IMR-90 (cell line): ENCODE results near the gene RASGRF1.

Source experiments
- CHD1 ChIP-seq: IDR thresholded peaks from 2 replicates; pipeline ENCODE4 v1.6.1; 2012; ENCODE audit warnings: low read depth, low read length, improper control_type of control experiment
- CTCF ChIP-seq: conservative IDR thresholded peaks from 2 replicates; pipeline ENCODE4 v1.5.1; 2012; ENCODE audit warnings: mild to moderate bottlenecking, low read depth, low read length, improper control_type of control experiment
- MAFK ChIP-seq: IDR thresholded peaks from 2 replicates; pipeline ENCODE4 v1.6.1; 2012; ENCODE audit warnings: low read depth, low read length, improper control_type of control experiment
- MXI1 ChIP-seq: IDR thresholded peaks from 2 replicates; pipeline ENCODE4 v1.6.1; 2012; ENCODE audit warnings: low read depth, mild to moderate bottlenecking, low read length, moderate library complexity, borderline replicate concordance
- NFE2L2 ChIP-seq: fragments of 150-350 bp; IDR thresholded peaks from 2 replicates; pipeline ENCODE4 v1.6.1; 2016; ENCODE audit warnings: low read depth, mild to moderate bottlenecking, low read length
- POLR2A ChIP-seq: IDR thresholded peaks from 2 replicates; pipeline ENCODE4 v1.6.1; 2012; ENCODE audit warnings: mild to moderate bottlenecking, low read depth, low read length
- RAD21 ChIP-seq: IDR thresholded peaks from 2 replicates; pipeline ENCODE4 v1.6.1; 2012; ENCODE audit warnings: low read length, improper control_type of control experiment
- SMC3 ChIP-seq: fragments of 150-350 bp; IDR thresholded peaks from 2 replicates; pipeline ENCODE4 v1.6.1; 2016; ENCODE audit warnings: low read depth, mild to moderate bottlenecking, antibody characterized with exemption, low read length, moderate library complexity

- TF ChIP-seq CHD1 (no peak), POLR2A (no peak), CTCF (no peak), SMC3 (no peak), RAD21 (no peak), NFE2L2 (no peak), MAFK (no peak), MXI1 (no peak)
Observed at GRCh38 chr15:78944202-78944625, 146.4 kb downstream of the RASGRF1 start.
